Measurements from ENCODE around the gene ZRANB3.
"Not testable (repeated sequence)": the region's sequence is repeated elsewhere in the genome, so short reads cannot be mapped to it uniquely, and the experiment has no call there.

The ZRANB3 gene

GRCh38 chr2:135485441-135485840, 45.6 kb downstream of the ZRANB3 start:
- DNase-seq (ENCODE audit: low spot score), result no peak

DNA sequence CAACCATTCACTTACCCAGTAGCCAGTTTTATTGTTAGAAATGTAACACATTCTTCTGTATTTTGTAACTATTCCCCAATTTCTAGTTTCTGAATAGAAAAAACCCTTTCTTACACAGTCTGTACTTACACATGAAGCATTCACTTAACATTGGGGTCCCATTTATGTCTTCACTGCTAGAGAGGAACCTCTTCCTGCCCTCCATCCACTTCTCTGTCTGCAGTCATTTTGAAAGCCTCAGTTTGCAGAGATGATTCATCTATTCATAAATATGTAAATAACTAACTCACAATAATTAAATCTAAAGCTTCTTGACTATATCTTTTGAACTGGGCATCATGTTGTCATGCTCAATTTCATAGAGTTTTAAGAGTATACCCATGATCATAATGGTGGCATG, 55.9 kb downstream of the ZRANB3 start:
- no peak for DNase-seq (ENCODE audit: low spot score)

DNA sequence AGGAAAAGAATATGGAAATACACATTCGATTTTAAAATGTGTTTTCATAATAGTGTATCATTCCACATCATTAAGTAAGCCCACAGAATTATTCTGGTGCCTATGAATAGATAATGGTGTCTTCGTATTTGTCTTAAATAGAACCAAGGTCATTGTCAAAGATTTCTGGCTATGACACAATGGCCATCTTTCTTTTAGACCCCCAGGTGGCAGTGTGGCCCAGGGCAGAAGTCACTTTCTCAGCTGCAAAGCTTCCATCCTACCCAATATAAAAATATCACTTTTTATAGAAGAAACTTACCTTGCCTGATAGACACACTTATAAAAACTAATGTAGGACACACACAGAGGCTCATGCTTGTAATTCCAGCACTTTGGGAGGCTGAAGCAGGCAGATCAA, 57.5 kb downstream of the ZRANB3 start:
- DNase-seq (ENCODE audit: low spot score), result no peak

DNA sequence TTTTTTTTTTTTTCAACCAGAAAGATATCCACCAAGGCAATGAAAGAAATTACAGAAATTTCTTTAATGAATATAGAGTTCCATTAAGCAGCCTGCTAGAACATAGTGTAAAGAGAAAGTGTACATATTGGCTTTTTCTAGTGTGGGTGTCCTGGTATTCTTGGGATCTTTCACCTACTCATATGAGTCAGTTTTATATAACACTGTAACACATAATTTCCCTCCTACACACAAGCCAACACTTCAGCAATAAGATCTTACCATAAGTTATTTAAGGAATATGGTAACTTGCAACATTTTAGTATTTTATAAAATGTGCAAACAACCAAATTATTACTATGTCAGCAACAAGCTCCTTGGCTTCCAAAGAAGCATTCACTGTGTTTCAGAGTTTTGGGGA, 59.9 kb downstream of the ZRANB3 start:
- DNase-seq (ENCODE audit: low spot score), result no peak

GRCh38 chr2:135457279-135457678, 73.7 kb downstream of the ZRANB3 start:
- no peak for DNase-seq (ENCODE audit: low spot score)

- DNase-seq (ENCODE audit: low spot score), result no peak
Observed at GRCh38 chr2:135456835-135457234, 74.2 kb downstream of the ZRANB3 start.

GRCh38 chr2:135456431-135456830, 74.6 kb downstream of the ZRANB3 start:
- no peak for DNase-seq (ENCODE audit: low spot score)

DNA sequence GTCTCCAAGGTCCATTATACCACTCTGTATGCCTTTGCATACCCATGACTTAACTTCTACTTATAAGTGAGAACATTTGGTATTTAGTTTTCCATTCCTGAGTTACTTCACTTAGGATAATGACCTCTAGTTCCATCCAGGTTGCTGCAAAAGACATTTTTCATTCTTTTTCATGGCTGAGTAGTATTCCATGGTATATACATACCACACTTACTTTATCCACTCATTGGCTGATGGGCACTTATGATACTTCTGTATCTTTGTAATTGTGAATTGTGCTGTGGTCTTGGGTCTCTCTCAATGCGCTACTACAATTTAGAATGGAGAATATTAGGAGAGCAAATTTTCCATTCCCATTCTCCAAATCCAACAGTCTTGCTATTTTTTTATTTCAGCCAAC, 76.4 kb downstream of the ZRANB3 start:
- DNase-seq (ENCODE audit: low spot score), result no peak

- not testable (repeated sequence) for DNase-seq (ENCODE audit: low spot score)
Observed at GRCh38 chr2:135453027-135453426, 78.0 kb downstream of the ZRANB3 start.

DNA sequence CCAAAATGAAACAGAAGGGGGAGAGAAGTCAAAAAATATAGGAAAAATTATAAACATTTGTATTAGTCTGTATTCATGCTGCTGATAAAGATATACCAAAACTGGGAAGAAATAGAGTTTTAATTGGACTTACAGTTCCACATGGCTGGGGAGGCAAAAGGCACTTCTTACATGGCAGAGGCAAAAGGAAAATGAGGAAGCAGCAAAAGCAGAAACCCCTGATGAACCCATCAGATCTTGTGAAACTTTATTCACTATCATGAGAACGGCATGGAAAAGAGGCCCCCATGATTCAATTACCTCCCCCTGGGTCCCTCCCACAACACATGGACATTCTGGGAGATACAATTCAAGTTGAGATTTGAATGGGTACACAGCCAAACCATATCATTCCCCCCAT, 79.1 kb downstream of the ZRANB3 start:
- DNase-seq (ENCODE audit: low spot score), result no peak

- not testable (repeated sequence) for DNase-seq (ENCODE audit: low spot score)
Observed at GRCh38 chr2:135443013-135443412, 88.0 kb downstream of the ZRANB3 start.

GRCh38 chr2:135435155-135435554, 95.9 kb downstream of the ZRANB3 start:
- not testable (repeated sequence) for DNase-seq (ENCODE audit: low spot score)

DNA sequence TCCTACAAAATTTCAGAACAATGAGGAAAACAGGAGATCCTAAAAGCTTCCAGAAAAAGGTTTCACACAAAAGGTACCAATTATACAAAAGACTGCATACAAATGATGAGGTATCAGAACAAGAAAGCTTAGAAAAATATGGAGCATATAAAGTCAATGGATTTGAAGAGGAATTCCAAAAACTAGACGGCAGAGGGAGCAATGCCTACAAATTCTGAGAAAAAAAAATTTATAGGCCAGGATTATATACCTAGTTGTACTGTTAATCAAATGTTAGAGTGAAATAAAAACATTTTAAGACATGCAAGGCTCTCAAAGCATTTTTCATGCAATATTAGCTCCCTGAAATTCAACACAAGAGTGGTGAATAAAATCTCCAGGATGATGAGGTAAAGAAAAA, 106.2 kb downstream of the ZRANB3 start:
- DNase-seq (ENCODE audit: low spot score), result no peak

DNA sequence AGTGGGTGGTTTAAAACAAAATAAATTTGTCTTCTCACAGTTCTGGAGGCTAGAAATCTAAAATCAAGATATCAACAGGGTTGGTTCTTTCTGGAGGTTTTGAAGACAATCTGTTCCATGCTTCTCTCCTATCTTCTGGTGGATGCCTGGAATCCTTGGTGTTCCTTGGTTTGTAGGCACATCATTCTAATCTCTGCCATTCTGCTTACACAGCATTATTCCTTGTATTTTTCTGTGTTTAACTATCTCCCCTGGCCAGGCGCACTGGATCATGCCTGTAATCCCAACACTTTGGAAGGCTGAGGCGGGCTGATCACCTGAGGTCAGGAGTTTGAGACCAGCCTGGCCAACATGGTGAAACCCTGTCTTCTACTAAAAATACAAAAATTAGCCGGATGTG, 108.1 kb downstream of the ZRANB3 start:
- no peak for DNase-seq (ENCODE audit: low spot score)

GRCh38 chr2:135411646-135412045, 119.4 kb downstream of the ZRANB3 start:
- no peak for DNase-seq (ENCODE audit: low spot score)

DNA sequence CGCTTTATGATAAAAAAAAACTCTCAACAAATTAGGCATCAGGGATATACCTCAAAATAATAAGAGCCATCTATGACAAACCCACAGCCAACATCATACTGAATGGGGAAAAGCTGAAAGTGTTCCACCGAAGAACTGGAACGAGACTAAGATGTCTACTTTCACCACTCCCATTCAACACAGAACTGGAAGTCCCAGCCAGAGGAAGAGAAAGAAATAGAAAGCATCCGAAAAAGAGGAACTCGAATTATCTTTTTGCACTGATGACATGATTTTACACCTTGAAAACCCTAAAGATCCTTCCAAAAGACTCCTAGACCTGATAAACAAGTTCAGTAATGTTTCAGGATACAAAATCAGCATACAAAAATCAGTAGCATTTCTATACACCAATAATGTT, 121.6 kb downstream of the ZRANB3 start:
- DNase-seq (ENCODE audit: low spot score), result no peak

DNA sequence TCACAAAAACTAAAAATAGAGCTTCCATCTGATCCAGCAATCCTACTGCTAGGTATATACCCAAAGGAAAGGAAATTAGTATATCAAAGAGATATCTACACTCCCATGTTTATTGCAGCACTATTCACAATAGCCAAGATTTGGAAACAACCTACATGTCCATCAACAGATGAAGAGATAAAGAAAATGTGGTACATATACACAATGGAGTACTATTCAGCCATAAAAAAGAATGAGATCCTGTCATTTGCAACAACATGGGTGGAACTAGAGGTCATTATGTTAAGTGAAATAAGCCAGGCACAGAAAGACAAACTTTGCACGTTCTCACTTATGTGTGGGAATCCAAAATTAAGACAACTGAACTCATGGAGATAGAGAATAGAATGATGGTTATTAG, 134.8 kb downstream of the ZRANB3 start:
- DNase-seq (ENCODE audit: low spot score), result not testable (repeated sequence)

GRCh38 chr2:135386993-135387392, 144.0 kb downstream of the ZRANB3 start:
- DNase-seq (ENCODE audit: low spot score), result no peak

DNA sequence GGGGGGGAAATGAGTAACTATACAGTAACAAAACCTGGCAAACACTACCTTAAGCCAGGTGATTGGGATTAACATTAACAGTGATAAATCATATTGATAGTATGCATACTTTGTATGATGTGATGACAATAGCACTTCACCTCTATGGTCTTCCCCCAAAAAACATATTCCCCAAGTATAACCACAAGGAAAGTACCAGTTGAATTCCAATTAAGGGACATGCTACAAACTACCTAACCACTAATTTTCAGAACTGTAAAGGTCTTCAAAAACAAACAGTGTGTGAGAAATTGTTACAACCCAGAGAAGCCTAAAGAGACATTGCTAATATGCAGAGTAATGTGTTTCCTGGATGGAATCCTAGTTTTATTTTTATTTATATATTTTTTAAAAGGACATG, 152.4 kb downstream of the ZRANB3 start:
- DNase-seq (ENCODE audit: low spot score), result no peak

DNA sequence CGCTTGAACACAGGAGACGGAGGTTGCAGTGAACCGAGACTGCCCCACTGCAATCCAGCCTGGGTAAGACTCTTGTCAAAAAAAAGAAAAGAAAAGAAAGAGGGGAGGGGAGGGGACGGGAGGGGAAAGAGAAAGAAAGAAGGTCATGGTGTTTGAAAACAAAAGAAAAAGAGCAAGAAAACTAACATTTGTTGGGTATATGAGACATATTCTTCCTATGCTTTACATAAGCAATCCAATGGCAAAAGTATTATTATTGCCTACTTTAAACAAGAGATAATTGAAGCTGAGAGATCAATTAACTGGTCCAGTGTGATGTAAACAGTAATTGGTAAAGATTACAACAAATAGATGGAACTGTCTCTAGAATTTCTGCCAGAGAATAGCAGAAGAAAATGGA, 157.3 kb downstream of the ZRANB3 start:
- DNase-seq (ENCODE audit: low spot score), result no peak

DNA sequence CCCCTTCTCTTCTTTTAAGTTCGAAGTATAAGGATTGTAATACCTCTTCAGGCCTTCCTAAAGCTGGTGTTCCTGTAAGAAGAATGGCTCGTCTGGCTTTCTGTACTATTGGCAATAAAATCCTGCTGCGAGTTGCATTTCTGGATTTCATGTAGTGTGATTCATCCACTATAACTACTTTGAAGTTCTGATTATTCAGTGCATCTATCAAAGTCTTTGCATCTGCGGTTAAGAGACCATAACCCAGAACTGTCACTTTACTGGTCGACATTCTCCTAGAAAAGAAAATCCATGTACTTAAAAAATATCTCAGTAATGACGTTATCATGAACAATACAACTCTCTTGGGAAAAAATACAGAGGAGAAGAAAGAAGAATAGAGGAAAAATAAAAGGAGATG, 181.1 kb downstream of the ZRANB3 start:
- DNase-seq (ENCODE audit: low spot score), result no peak

- DNase-seq (ENCODE audit: low spot score), result not testable (repeated sequence)
Observed at GRCh38 chr2:135348096-135348704, 182.8 kb downstream of the ZRANB3 start.

DNA sequence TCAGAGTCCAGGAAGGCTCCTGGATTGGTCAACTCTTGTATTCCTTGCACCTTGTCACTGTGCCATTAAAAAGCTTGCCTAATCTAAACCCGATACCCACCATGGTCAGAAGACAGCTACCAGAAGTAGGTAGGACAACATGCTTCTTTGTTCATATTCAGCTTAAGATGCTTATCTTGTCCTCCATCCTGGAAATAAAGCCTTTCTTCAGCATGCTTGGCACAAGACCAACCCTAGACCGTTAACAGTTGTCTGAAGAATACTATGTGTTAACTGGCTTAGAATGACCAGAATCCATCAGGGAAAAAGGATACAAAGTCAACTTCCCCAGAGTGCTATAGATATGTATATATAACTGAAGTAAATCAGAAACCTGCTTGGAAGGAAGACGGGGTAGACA, 193.9 kb downstream of the ZRANB3 start:
- no peak for DNase-seq (ENCODE audit: low spot score)

- DNase-seq (ENCODE audit: low spot score), result no peak
Observed at GRCh38 chr2:135335256-135335655, 195.8 kb downstream of the ZRANB3 start.

DNA sequence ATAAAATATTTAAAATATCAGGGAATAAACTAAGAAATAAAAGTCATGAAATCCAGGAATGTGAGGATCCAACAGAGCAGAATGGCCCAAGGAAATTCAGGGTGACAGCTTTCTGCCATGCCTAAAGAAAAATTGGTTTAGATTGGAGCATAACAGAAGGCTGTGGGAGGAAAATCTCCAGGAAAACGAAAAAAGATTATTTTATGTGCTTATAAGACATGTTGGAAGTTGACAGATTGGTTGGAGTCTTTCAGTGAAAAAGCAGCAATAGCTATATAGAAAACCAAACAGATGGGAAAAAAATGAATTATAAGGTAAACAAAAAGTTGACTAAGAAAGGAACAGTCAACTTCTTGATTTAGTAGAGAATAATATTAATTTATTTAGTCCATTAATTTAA, 203.9 kb downstream of the ZRANB3 start:
- no peak for DNase-seq (ENCODE audit: low spot score)

Data from SW480 (cell line).